Limb (tissue), 2 donors: ENCODE measurements around the gene PHF23.

ENCODE experiments used
- DNase-seq, 2 donors: peaks; one replicate each; pipeline ENCODE4 v3.0.0-alpha.2; 2016; ENCODE audit errors: extremely low spot score in 2 of 2

Gene PHF23

DNA sequence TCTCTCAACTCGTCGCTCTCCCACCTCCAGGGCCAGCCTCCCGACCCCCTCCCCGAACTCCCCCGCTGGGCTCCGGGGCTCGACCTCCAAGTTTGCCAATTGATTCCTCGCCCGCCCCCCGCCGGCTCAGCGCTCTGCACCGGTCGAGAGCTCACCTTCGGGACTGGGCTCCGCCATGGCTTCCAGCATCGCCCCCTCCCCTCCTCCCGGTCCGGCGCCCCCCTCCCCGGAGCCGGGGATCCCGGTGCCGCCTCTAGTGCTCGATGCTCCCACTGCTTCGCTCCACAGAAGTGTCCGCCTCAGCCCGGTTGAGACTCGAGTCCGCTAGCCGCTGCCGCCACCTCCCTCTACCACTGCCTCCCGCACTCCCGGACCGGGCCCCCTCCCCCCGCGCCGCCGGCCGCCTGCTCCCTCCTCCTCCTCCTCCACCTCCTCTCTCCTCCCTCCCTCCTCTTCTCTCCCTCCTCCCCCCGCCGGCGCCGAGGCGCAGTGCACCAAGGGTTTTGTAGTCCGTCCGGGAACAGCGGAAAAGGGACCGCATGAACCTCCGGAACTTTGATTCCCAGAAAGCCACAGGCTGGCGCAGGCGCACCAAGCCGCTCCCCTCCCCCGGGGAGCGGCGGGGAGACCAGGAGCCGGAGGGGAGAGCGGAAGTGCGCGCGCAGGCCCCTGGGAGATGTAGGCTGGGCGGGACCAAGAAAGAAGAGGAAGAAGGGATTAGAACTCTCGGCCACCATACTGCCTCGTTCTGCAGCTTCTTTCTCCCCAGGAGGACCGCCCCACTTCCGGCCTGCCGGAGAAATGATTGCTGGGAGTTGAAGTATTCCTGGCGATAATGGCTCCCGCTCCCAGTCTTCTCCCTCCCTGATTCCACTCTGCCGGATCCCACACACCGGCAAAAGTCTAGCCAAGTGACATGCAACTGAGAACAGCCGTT lies at the start of gene PHF23:
Gene PHF23 (minus strand): TSS at position 367 of the 937 bp plus-strand sequence. CDS start 178 bp downstream, at position 189.
- peak; percentile 99 to 100 for DNase-seq

DNA sequence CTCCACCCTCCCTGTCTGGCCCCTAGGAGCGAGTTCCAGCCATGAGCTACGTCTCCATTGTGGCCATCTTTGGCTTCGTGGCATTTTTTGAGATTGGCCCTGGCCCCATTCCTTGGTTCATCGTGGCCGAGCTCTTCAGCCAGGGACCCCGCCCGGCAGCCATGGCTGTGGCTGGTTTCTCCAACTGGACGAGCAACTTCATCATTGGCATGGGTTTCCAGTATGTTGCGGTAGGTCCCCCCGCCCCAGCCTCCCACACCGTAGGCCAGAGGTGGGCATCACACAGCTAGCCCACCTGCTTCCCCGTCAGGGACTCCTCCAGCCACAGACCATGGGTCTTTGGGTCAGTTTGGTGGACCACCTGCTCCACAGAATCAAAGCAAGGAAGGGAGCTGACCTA lies 46.4 kb upstream of the PHF23 start:
- no peak for DNase-seq

DNA sequence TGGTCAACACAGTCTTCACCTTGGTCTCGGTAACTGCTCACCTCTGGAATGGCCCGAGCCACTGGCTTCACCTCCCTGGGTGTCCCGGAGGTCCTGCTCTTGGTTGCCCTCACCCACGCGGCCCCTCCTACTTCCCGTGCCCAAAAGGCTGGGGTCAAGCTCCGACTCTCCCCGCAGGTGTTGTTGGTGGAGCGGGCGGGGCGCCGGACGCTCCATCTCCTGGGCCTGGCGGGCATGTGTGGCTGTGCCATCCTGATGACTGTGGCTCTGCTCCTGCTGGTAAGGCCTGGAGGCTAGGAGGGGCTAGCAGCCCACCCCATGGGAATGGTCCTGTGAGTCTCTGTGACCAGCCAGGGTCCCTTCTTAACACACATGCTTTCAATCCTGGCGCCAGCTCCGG lies 45.7 kb upstream of the PHF23 start:
- DNase-seq, result no peak

DNA sequence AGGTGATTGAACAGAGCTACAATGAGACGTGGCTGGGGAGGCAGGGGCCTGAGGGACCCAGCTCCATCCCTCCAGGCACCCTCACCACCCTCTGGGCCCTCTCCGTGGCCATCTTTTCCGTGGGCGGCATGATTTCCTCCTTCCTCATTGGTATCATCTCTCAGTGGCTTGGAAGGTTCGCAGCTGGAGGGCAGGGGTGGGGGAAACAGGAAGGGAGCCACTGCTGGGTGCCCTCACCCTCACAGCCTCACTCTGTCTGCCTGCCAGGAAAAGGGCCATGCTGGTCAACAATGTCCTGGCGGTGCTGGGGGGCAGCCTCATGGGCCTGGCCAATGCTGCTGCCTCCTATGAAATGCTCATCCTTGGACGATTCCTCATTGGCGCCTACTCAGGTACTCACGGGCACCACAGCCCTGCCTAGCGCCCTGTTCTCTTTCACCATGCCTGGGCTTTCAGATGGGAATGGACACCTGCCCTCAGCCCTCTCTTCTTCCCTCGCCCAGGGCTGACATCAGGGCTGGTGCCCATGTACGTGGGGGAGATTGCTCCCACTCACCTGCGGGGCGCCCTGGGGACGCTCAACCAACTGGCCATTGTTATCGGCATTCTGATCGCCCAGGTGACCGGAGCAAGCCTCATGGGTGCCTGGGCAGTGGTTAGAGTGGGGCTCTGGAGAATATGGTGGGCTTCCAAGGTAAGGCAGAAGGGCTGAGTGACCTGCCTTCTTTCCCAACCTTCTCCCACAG lies 44.4 kb upstream of the PHF23 start:
- no peak for DNase-seq

DNA sequence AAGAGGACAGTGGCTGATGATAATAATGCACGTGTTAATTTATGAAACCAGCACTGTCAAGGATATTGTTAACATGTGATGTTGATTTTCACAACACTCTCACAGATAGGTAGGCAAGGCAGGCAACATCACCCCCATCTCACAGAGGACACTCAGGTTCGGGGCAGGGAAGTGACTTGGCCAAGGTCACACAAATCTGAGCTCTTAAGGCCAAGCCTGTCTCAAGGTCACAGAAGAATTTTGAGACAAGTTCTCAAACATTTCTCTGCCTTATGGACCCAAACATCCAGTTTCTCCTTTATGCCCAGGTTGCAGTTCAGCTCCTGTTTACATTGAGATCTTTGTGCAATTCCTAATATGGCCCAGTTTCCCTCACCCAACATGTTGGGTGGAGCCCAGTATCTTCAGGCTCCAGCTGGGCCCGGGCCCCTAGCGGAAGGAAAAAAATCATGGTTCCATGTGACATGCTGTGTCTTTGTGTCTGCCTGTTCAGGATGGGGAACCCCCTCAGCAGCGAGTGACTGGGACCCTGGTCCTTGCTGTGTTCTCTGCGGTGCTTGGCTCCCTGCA lies 43.6 kb upstream of the PHF23 start:
- no peak for DNase-seq

DNA sequence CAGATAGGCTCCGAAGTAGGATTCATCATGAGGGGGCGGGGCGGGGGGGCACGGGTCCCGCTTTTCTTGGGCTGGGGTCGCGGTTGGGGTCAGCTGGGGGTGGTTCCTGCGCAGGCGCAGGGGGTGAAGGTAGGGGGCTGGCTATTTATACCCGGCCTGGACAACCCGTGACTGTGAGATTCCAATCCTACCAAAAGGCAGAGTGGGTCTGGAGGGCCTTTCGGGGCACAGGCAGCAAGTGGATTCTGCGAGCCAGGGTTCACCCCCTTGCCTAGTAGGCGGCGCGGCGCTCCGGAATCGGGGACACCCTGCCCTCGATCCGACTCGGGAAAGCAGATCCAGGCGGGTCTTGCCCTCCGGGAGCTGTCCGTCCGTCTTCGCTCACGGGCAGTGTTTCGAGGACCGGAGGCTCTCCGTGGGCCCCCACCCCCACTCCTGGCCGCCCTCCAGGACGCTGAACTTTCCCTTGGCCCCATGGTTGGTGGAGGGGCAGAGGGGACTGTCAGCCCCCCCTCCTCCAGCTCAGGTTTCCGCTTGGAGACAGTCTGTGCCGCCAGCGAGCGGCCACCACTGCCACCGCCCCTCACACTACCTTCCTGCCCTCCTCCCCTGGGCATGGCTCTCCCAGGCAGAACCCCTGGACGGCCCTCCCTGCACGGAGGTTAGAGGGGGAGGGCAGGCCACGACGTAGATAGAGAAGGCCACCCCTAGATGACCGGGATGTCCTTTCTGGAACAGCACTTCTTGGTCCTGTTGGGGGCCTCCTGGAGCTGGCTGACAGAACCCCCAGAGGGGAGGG lies 42.9 kb upstream of the PHF23 start:
- peak in 1 of 2 donors; percentile 63 for DNase-seq

DNA sequence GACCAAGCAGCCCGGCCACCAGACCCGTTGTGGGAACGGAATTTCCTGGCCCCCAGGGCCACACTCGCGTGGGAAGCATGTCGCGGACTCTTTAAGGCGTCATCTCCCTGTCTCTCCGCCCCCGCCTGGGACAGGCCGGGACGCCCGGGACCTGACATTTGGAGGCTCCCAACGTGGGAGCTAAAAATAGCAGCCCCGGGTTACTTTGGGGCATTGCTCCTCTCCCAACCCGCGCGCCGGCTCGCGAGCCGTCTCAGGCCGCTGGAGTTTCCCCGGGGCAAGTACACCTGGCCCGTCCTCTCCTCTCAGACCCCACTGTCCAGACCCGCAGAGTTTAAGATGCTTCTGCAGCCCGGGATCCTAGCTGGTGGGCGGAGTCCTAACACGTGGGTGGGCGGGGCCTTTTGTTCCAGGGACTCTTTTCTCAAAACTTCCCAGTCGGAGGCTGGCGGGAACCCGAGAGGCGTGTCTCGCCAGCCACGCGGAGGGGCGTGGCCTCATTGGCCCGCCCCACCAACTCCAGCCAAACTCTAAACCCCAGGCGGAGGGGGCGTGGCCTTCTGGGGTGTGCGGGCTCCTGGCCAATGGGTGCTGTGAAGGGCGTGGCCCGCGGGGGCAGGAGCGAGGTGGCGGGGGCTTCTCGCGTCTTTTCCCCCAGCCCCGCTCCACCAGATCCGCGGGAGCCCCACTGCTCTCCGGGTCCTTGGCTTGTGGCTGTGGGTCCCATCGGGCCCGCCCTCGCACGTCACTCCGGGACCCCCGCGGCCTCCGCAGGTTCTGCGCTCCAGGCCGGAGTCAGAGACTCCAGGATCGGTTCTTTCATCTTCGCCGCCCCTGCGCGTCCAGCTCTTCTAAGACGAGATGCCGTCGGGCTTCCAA lies 42.1 kb upstream of the PHF23 start, which contains the start of gene SLC2A4:
Gene SLC2A4 (plus strand): TSS at position 645 of the 879 bp plus-strand sequence. CDS start 217 bp downstream, at position 862.
- peak; percentile 85 to 93 for DNase-seq

DNA sequence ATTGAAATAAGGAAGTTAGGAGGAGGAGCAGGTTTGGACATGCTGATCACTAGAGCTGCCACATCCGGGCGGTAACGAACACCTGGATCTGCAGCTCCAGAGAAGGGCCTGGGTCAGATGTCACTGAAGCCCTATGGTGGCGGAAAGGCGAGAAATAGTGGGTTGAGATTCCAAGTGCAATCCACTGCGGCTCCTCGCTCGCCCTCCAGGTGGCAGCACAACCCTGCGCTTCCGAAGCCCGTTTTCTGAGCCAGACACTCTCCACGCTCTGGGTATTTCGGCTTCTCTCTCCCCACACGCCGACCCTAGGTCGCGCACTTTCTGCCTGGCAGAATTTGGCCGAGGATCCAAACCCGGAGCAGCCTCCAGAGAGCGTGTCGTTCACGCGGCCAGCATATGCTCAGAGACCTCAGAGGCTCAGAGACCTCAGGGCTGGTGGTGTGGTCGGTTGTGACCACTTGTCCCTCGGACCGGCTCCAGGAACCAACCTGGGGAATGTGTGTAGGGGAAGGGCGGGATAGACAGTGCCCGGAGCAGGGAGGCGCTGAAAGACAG lies 41.3 kb upstream of the PHF23 start:
- DNase-seq, result peak; percentile 87 to 91

DNA sequence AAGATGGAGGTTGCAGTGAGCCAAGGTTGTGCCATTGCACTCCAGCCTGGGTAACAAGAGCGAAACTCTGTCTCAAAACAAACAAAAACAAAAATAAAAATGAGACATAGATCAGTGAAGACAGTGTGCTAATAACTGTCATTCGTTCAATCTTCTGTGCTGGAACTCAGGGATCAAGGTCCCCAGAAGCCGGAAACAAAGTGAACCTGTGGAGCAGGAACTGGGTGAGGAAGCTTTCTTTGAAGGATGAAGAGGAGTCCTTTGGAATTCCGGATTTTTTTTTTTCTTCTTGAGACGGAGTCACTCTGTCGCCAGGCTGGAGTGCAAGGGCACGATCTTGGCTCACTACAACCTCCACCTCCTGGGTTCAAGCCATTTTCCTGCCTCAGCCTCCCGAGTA lies 40.2 kb upstream of the PHF23 start:
- DNase-seq, result no peak

DNA sequence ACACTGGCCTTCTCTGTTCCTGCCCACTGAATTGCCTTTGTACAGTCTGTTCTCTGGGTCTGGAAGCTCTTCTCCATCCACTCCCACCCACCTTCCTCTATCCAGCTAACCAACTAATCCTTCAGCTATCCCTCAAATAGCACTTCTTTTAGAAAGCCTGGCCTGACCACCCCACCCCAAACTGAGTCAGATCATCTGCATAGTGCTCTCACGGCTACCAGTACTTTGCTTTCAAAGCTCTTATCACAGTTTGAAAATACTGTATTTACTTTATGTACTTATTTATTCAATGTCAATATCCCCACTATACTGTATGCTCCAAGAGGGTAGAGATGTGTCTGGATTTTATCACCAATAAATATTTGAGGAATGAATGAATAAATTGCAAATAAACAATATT lies 27.5 kb upstream of the PHF23 start:
- DNase-seq, result no peak

DNA sequence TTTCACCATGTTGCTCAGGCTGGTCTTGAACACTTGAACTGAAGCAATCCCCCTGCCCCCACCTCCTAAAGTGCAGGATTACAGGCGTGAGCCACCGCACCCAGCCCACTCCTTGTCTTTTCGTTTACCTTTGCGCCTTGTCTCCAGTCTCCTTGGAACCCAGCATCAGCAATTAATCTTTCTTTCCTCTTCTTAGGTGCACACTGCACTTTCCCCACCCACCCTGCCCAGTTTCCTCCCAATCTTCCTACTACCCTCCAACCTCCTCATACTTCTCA lies 24.5 kb upstream of the PHF23 start:
- DNase-seq, result no peak

DNA sequence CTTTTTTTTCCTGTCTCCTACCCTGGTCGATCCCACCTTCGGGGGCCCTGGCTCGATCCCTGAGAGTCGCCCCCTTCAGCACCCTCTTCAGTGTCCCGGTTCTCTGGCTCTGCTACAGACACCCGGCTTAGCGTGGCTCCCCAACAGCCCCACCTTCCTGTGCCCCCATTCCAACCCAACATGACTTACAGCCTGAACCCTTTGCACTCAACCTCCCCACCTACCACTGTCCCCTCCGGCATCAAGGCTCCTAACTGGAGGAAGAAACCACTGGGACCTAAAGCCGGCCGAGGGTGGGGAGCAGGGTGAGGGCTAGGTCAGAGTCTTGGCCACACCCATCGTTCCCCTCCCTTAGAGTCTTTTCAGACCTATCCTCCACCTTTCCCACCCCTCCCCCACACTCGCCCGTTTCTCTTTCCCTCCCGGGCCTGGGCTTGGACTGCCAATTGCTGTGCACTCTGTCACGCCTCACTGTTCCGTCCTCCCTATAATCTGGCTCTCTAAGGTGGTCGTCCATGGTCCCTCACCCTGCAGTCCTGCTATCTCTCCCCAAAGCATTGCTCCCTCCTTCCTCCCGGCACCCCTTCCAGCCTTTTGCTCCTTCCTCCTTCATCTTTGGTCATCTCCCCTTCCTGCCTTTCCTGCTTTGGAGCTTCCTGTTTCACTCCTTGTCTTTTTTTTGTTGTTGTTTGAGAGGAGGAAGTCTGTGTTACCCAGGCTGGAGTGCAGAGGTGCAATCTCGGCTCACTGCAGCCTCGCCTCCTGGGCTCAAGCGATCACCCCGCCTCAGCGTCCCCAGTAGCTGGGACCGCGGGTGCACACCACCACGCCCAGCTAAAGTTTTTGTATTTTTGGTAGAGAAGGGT lies 23.9 kb upstream of the PHF23 start:
- no peak for DNase-seq

DNA sequence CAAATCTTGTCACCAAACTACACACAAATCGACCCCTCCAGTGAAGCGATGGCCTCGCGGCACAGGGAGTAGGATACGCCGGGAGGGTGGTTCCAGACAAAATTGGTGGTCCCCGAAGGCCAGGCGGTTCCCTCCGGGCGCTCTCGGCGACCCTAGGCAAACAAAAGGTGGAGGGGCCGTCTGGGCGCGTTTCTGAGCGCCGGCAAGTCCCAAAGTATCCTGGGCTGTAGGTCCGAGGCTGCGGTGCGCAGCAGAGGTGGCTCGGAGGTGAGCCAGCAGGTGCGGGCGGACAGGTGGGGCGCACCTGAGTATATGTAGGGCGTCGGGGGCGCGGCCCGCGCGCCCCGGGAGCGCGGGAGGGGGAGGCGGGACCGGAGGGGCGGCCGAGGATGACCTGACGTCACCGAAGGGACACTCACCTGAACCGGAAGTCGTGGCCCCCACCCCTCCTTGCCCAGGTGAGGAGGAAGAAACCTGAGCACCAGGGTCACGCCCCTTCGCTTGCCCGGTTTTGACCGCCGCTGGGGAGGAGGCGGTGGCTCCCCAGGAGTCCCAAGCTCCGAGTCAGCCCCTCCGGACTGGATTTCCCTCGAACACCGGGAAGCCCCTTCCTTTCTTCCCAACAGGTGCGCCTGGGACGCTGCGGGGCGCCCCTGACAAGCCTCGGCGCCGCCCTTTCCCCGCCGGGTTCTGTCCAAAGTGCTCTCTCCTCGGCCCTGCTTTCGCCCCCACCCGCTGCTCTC lies 23.1 kb upstream of the PHF23 start, which contains the start of gene CLDN7:
Gene CLDN7 (minus strand): TSS at position 287 of the 743 bp plus-strand sequence. CDS start 435 bp downstream, outside the sequence.
- no peak for DNase-seq

DNA sequence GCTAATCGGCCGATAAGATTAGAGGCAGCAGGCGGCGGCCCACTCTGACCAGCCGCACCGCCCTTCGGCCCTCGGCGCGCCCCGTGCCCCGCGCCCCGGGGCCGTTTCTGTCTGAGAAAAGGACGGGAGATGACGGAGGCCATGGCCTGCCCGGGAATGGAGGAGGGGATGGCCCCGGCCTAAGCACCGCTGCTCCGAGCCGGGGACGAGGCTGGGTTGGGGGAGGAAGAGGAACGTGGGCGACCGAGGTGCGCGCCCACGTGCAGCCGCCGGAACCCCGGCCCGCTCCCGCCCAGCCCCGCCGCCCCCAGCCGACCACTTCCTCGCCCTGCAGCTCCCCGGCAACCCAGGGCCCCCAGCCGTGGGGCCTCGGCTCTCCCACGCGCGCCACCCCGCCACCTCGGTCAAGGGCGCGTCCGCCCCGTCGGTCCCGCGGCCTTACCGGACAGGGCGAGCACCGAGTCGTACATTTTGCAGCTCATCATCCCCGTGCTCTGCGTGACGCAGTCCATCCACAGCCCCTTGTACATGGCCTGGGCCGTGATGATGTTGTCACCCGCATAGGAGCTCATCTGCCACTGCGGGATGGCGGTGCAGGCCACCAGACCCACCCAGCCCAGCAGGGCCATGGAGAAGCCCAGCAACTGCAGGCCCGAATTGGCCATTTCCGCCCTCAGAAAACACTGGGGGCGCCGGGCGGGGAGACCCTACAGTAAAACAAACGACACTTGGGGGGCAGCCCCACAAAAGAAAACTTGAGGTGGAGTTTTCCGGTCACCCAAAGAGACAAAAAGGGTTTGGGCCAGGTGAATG lies 22.3 kb upstream of the PHF23 start:
- DNase-seq, result no peak

DNA sequence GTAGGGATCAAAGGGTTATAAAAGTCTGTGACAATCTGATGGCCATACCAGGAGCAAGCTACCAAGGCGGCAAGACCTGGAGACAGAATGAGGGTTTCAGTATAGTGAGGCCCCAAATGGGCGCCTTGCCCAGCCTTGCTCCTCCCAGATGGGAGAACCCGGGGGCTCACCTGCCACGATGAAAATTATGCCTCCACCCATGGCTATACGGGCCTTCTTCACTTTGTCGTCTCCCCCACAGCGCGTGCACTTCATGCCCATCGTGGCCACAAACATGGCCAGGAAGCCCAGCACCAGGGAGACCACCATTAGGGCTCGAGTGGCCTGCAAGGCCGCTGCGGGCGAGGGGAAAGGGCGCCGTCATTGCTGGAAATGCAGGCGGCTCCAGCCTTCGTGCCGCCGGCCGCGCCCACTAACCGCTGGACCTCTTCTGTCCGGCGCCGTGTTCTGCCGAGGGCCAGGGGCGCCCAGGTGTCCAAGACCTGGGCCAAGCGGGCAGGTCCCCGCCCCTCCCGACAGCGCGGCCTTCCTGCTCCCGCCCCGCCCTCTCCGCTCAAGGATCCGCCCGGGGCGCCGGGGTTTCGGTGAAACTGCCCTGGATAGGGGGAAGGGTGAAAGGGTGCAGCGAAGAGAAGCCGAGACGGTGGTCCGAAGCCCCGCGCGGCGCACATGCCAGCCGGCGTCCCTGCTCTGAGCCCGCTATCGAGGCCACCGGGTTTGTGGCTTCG lies 21.6 kb upstream of the PHF23 start:
- peak in 1 of 2 donors; percentile 60 for DNase-seq

DNA sequence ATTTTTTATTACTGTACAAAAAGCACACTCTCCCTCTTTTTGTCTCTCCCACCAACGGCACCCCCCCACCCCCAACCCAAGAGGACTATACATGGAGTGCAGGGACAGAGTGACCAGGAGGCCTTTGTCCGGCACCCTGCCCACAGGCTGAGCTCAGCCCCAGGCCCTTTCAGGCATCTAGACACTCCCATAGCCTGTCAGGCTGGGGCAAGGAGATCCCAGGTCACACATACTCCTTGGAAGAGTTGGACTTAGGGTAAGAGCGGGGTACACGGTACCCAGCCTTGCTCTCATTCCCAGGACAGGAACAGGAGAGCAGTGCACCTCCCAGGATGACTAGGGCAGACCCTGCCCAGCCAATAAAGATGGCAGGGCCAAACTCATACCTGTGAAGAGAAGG lies 20.9 kb upstream of the PHF23 start:
- DNase-seq, result no peak

DNA sequence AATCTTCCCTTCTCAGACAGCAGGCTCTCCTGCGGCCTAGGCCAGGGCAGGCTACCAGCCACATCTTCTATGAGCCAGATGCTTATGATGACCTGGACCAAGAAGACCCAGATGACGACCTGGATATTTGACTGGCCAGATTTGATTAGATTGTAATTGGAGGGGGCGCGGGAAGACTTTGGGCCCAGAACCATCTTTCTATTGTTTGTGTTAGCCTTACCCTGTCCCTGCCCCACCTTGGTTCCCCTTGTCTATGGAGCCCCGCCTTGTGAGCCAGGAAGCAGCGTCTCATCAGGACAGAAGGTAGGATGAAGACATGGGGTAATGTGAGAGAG lies 20.3 kb upstream of the PHF23 start:
- DNase-seq, result no peak
